ENCODE results near the gene ACO1.

ACO1 gene

GRCh38 chr9:32384002-32384363 lies 460 bp upstream of the ACO1 start:
- DNase-seq, result no peak

GRCh38 chr9:32385152-32385884 lies 875 bp downstream of the ACO1 start:
- no peak for DNase-seq

- DNase-seq, result no peak
Observed at GRCh38 chr9:32385885-32386283, 1.4 kb downstream of the ACO1 start.

- DNase-seq, result no peak
Observed at GRCh38 chr9:32387256-32387655, 2.8 kb downstream of the ACO1 start.

- DNase-seq, result no peak
Observed at GRCh38 chr9:32389365-32389764, 4.9 kb downstream of the ACO1 start.

- no peak for DNase-seq
Observed at GRCh38 chr9:32393911-32394310, 9.5 kb downstream of the ACO1 start.

GRCh38 chr9:32394381-32395049 lies 10.1 kb downstream of the ACO1 start:
- DNase-seq, result no peak

GRCh38 chr9:32395510-32396216 lies 11.2 kb downstream of the ACO1 start:
- DNase-seq, result peak; percentile 13

GRCh38 chr9:32398207-32398606 lies 13.8 kb downstream of the ACO1 start:
- no peak for DNase-seq

GRCh38 chr9:32399110-32399815 lies 14.8 kb downstream of the ACO1 start:
- no peak for DNase-seq

GRCh38 chr9:32401488-32401887 lies 17.0 kb downstream of the ACO1 start:
- no peak for DNase-seq

GRCh38 chr9:32403567-32404260 lies 19.3 kb downstream of the ACO1 start:
- no peak for DNase-seq

GRCh38 chr9:32404402-32404801 lies 20.0 kb downstream of the ACO1 start:
- no peak for DNase-seq

- no peak for DNase-seq
Observed at GRCh38 chr9:32404856-32405255, 20.4 kb downstream of the ACO1 start.

GRCh38 chr9:32405506-32405905 lies 21.1 kb downstream of the ACO1 start:
- no peak for DNase-seq

GRCh38 chr9:32406046-32406445 lies 21.6 kb downstream of the ACO1 start:
- no peak for DNase-seq

- DNase-seq, result no peak
Observed at GRCh38 chr9:32411753-32412152, 27.3 kb downstream of the ACO1 start.

- DNase-seq, result no peak
Observed at GRCh38 chr9:32412440-32412839, 28.0 kb downstream of the ACO1 start.

- DNase-seq, result no peak
Observed at GRCh38 chr9:32413424-32413823, 29.0 kb downstream of the ACO1 start.

- no peak for DNase-seq
Observed at GRCh38 chr9:32414856-32415255, 30.4 kb downstream of the ACO1 start.

GRCh38 chr9:32419921-32420320 lies 35.5 kb downstream of the ACO1 start:
- no peak for DNase-seq

- DNase-seq, result no peak
Observed at GRCh38 chr9:32422237-32422806, 37.9 kb downstream of the ACO1 start.

All from eye (tissue), 1 donor.